GM18511 (cell line): ENCODE data around the gene PRRC2A.

ENCODE experiments used
- ATAC-seq: cut with Tn5 transposase; IDR thresholded peaks from one replicate; pipeline ENCODE4 v1.9.1; 2021; ENCODE audit warnings: mild to moderate bottlenecking, moderate library complexity; ENCODE audit not compliant: unreplicated experiment

Gene PRRC2A

DNA sequence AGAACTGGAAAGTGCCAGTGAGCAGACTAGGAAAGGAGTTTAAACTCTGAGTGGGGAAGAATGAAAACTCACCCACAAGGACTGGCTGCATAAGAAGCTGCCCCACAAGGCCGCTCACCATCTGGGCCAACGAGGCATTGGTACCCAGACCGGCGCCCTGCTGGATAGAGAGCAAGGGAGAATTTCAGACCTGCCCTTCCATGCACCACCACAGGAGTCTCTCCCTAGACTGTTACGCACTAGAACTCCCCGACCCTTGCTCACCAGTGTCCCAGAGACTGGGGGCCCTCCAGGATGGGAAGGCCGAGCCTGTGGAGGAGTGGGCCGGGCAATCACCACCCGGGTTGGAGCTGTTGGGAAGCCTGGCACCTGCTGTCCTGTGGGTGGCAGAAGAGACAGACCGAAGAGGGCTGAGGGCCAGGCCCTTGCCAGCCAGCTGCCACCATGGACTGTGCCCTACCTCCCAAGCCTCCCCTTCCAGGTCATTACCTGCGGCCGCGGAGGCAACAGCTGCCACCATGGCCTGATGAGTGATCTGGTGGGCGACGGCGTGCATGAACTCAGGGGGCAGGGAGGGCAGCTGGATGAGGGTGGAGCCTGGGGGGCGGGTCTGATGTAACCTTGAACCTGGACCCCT lies 23.4 kb downstream of the PRRC2A start:
- ATAC-seq, result no peak

DNA sequence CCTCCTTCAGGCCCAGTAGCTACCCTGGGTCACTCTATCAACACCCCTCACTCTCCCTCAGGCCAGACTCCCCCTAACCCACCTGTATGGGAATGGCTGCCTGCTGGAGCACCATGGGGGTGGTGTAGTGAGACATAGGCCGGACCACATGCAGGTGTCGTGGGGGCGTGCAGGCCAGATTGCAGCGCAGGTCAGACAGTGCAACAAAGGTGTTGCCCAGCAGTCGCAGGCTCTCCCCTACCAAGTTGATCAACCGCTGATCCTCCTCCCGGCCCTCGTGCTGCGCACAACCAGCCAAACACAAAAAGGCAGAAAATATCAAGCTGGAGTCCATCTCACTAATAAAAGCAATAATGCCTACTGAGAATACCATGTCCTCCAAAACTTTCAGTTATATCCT lies 24.8 kb downstream of the PRRC2A start:
- no peak for ATAC-seq

DNA sequence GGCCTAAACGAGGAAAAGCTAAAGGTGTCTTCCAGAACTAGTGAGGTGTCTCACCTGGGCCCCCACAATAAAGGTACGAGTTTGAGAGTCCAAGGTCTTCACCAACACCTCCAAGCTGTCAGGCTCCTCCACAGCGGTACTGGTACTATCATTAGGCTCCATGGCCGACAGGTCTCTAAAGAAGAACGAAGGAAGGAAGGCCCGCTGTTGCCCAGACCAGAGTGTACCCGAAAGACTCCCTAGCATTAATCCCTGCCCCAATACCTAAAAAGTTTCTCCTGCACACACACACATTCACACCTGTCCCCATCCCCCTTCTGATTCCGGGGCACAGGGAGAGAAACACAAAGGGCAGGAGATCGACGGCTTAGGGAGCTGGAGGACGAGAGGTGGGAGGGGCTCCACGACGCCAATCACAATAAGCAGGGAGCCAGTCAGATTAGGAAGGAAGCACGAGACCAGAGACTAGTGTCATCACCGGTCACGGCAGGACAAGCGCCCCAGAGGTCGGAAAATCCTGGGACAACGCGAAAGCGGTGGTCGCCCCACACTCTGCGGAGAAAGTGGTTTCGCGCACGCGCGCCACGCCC lies 31.2 kb downstream of the PRRC2A start:
- ATAC-seq, result peak; percentile 42

DNA sequence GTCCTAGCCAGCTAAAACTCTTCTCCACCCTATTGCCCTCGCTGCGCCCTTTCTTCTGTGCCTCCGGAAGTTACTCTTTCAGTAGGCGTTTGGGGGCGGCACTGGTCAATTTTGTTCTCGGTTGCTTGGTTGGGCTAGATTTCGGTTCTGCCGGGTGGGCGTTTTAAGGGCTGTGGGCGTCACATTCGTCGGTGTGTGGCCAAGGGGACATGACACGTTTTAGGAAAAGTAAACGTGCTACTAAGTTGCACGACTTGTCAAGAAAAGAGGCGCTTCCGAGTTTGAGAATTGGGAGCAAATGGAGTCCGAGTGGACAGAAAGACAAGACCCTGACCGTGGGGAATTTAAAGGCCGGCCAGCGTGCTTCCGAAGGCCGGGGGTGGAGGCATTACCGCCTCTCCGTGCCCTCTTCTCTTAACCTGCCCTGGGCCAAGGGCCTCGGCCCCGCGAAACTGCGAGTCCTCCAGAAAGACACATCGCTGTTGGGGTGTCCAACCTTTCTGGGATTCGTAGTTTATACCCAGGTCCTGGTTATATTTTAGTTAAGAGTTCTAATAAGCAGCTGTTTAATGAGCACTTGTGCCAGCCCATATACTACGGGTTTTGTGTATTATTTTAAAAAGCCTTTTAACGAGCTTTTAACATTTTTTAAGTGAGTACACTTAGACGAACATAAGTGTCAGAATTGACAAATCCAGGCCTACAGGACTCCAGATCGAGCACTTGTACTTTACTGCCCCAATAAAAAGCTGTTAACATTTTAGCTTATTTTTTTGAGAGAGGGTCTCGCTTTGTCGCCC lies 32.6 kb downstream of the PRRC2A start:
- peak; percentile 75 for ATAC-seq

DNA sequence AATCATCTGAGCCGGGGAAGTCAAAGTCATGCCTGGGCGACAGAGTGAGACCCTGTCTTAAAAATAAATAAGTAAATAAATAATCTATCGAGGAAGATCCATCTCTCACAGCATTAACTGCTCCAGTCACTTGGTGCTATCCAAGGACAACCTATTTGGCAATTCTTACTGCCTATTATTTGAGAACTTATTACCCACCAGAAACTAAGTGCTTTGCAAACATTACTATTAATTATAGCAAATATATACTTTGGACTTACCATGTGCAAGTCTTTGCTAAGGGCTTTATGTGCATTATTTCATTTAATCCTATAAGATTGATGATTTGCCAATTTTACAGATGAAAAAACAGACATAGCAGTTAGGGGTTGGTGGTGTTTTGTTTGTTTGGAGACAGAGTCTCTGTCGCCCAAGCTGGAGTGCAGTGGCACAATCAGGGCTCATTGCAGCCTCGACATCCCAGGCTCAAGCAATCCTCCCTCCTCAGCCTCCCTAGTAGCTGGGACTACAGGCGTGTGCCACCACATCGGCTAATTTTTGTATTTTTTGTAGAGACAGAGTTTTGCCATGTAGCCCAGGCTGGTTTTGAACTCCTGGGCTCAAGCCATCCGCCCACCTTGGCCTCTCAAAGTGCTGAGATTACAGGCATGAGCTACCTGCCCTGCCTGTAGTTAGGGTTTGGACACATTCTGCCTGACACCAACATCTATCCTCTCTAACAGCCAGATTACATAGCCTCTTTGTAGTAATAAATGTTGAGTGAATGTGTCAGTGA lies 34.2 kb downstream of the PRRC2A start:
- ATAC-seq, result no peak

DNA sequence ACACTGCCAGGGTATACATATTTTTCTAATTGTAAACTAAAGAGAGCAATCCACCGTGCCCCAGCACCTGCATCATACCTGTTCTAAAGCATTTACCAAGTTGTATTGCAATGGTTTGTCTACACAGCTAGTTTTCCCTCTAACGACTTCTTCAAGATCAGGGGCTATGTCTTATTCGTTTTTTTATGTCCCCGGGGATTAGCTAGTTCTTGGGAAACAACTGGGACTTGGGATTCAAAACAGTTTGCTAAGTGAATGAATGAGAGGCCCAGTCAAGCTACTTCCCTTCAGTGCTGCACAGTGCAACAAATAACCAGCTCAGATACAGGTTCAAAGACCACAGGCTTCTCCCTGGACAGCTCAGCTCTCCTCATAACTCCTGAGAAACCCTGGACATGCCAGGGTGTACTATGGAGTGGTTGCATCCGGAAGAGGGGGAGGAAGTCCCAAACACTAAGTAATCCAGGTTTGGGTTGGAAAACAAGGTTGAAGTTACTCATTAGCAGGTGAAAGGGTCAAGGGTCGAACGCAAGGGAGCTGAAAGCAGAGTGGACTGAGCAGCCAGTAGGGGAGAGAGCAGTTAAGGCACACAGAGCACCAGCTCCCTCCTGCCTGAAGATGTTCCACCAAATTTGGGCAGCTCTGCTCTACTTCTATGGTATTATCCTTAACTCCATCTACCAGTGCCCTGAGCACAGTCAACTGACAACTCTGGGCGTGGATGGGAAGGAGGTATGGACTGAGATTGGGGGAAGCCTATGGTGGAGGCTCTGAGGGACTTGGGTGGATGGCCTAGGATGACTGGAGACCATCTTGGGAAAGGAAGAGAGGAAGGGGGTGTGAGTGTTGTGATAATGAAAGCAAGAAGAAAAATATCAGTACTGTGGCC lies 35.1 kb downstream of the PRRC2A start, which contains the start of gene APOM:
APOM (plus strand) TSS at position 546 of the 889 bp plus-strand sequence; CDS start at position 619, 73 bp downstream.
- no peak for ATAC-seq

DNA sequence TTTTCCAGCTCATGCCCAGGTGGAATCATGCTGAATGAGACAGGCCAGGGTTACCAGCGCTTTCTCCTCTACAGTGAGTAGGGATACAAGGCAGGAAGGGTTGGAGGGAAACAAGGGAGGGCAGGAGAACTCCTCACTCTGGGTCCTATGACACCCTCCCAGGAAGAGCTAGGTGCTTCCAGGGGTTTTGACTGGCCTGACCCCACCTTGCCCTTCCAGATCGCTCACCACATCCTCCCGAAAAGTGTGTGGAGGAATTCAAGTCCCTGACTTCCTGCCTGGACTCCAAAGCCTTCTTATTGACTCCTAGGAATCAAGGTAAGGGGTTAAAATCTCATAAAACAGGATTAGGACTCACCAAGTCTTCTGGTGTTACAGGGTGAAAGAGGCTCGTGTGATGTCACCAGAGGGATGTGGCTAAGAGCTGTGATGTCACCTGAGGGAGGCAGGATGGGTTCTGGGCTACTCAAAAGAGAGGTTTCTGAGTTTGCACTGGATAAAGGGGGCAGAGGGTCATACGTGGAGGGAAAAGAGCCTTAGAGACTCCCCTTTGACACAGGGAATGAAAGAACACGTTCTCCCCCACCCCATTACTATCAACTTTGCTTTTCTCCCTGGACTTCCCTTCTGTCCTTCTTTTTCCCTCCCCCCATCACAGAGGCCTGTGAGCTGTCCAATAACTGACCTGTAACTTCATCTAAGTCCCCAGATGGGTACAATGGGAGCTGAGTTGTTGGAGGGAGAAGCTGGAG lies 37.1 kb downstream of the PRRC2A start:
- ATAC-seq, result no peak

DNA sequence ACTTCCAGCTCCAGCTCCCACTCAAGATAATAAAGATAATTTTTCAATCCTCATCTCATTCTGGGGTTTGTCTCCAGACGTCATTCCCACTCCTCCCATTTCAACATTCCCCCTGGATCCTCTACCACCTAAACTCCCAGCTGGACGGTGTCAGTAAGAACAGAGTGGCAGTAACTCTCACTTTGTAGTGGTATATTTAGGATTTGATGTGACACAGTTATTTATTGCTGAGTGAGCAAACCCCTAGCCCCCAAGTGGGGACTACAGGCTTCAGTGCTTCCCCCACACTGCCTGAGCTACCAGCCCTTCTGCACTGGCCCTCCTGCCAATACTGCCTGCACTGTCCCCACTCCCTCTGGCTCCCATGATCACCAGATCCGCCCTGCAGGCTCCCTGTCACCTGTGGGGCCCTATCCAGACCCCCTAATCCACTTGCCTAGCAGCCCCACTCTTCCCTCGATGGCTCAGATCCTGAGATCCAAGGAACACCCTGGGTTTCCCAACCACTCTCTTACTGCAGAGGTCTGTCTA lies 37.7 kb downstream of the PRRC2A start:
- no peak for ATAC-seq

DNA sequence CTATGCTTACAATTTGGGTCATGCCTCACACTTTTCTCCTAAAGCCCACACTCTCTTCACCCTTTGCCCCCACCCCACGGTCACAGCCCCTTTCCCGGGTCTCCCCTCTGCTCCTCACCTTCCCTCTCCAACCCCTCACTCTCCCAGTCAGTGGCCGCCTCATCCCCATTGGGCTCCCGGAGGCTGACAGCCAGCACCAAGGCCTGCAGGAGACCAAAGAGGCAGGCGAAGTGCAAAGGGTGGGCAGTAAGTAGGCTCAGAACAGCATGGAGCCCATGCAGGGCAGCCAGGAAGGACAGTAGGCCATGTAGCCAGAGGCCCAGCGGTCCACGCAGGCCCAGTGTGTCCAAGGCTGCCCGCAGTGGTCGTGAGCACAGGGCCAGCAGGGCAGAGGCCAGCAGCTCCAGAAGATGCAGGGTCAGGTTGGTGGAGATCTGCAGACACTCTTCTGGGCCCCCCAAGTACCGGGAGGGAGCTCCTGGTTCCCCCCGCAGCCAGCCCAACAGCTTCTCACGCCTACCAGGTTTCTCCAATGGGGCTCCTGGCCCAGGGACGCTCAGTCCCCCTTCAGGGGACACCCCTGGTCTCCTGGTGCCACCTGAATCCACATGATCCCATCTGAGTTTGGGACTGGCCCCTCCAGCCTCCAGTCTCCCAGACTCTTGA lies 38.6 kb downstream of the PRRC2A start:
- no peak for ATAC-seq

DNA sequence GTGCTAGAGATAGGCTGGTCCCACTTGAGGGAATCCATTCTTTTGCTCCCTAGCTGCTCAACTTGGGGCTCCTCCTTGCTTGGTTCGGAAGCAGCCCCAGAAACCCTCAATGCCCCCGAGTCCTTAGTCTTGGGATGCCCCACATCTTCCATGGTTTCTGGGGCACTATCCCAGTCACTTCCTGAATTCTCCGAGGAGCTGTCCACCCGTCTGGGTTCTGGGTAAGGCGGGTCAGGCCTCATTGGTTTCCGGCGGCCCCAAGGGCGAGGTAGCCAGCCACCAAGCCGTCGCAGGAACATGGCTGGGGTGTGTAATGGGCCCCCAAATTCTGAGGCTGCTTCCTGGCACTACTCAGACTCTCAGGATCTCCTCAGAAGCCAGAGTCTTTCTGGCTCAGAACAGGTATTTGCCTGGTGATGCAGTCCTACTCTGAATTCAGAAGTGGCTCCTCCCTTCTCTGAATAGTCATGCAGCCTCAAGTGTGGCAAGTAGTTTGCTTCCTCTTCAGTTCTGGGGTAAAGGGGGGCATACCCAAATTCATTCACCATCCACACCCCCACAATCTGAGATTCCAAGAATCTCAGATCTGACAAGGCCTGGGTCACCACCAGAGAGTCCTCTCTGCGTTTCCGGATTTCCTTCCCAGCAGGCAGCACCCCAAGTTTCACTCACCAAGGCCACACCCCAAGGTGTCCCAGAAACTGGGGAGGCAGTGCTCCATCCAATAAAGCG lies 39.3 kb downstream of the PRRC2A start:
- ATAC-seq, result peak; percentile 22

DNA sequence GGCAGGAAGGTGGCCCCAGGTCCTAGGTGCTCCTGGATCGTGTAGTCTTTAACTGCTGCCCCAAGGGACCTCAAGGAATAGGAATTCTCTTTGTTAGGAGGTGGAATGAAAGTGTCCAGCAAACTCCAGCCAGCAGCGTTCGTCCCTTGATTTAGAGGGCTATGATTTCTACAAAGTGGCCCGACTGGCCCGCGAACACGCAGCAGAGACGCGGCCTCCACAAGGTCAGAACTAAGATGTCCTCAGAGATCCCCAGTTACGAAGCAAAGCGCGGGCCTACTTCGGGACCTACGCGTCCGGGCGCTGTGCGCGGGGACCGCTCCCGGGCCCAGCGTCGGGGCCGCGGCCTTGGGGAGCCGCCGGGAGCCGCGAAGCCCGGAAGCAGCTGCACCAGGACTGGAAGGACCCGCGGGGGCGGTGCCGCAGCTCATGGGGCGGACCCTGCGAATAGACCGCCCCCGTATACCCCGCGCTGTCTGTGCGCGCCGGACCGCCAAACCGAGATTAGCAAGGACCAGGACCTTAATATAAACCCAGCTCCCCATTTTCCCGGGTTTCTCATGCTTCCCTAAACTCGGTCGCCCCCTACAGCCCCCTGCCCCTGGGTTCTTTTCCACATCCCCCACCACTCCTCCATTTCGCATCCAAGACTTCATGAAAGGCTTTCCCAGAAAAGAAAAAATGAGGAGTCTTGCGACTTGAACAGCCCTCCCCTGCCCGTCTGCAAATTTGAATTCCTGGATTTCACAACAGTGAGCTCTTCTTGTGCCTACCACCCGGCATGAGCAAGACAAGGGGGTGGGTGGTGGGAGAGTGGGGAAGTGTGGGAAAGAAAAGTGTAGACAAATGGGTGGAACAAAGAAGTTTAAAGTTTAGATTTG lies 40.1 kb downstream of the PRRC2A start, which contains the start of gene C6orf47:
C6orf47 (minus strand) TSS at position 398 of the 881 bp plus-strand sequence. CDS start 831 bp downstream, outside the sequence.
- peak; percentile 57 for ATAC-seq

DNA sequence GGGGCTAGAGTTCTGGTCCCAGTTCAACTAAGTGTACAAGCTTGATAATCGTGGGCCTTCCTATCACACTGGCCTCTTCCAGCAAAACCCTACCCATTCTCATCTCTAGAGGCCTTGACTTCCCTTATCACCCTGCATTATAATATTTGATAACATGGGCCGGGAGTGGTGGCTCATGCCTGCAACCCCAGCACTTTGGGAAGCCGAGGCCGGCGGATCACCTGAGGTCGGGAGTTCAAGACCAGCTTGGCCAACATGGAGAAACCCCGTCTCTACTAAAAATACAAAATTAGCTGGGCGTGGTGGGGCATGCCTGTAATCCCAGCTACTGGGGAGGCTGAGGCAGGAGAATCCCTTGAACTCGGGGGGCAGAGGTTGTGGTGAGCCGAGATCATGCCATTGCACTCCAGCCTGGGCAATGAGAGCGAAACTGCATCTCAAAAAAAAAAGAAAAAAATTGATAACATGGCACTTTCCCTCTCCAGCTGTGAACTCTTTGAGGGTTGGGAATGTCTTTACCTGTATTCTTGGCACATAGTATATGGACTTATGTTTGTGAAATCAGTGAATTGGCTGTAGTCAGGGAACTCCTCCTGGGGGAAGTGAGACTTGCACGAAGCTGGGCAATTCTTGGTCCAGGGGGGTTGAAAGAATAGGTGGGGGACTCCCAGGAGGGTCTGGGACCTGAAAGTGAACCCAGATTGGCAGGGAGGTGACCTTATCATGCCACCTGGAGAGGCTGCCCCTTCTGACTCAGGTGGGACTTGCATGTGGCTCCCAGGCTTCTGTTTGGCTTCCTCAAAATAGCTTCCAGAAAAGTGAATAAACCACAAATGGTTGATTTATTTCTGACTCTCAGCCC lies 41.0 kb downstream of the PRRC2A start:
- ATAC-seq, result no peak

DNA sequence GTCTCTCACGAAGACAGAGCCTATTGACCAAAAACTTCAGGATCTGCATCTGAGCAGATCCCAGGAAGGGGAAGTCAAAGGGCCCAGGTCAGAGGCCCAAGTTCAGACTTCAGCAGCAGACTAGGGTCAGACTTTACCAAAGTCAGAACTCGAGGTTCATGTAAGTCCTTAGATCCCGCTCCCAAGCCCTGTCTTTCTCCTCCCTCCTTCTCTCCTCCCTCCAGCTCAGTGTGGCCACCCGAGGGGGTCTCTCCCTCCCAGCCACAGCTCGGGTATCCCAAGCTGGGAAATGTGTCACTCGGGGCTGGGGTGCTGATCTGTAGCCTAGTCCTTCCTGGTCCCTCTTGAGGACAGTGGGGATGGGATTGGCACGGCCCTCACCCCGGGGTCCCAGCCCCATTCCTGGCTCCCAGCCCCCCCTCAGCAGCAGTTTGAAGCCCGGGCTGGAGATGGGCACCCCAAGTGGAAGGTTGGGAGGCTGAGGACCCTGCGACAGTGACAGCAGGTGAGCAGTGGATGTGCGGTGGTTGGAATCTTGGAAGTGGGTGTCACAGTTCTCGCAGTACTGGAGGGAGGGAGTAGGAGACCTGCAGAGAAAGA lies 41.7 kb downstream of the PRRC2A start:
- ATAC-seq, result no peak

DNA sequence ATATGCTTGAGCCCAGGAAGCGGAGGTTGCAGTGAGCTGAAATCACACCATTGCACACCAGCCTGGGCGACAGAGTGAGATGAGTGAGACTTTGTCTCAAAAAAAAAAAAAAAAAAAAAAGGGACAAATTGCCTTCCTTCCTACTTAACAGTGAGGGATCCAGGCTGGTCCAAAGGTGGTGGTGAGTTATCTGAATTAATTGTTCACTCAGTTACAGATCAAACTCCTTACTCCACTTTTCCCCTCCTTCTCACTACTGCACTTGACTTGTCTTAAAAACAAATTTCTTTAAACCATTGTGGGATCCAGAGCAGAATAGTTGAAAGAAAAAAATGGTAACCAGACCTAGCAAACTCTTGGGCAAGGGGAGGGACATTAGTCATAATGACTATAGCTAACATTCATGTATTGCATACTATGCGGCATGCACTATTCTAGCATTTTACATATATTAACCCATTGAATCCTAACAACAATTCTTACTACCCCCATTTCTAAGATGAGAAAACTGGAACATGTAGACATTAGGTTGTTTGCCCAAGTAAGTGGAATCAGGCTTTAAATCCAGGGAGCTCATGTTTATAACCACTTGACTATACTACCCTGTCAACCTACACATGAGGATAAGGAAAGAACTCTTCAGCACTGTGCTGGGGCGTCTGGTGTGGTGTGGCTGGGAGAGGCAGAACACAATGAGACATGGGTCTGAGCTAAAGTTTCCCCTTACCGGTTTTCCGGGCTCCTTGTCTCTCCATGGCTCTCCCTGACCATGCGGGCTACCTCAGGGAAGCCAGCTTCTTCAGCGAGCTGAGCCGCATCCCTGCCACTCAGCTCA lies 42.8 kb downstream of the PRRC2A start:
- ATAC-seq, result no peak
